HFFc6 (cell line): ENCODE measurements around the gene PDE4D. TPM values are rescaled to one million over a fixed set of nuclear protein-coding genes. Genes with fewer than 3 reads are reported as not detected.

Experiments
- DNase-seq: peaks from one replicate; pipeline ENCODE4 v3.0.0-alpha.2; 2018
- H3K27ac Mint-ChIP-seq: 2 replicates; pipeline ENCODE4 v1.8.0; 2020; ENCODE audit warnings: mild to moderate bottlenecking, mixed read lengths
- H3K27me3 Mint-ChIP-seq: 2 replicates; pipeline ENCODE4 v1.8.0; 2021; ENCODE audit warnings: mild to moderate bottlenecking, moderate library complexity, mixed read lengths; ENCODE audit not compliant: insufficient read depth
- H3K36me3 Mint-ChIP-seq: 2 replicates; pipeline ENCODE4 v1.8.0; 2021; ENCODE audit warnings: low read depth, mixed read lengths
- H3K4me1 Mint-ChIP-seq: 2 replicates; pipeline ENCODE4 v1.8.0; 2020; ENCODE audit warnings: low read depth, mixed read lengths
- H3K4me3 Mint-ChIP-seq: 2 replicates; pipeline ENCODE4 v1.8.0; 2020; ENCODE audit warnings: mild to moderate bottlenecking, moderate library complexity, mixed read lengths
- H3K9me3 Mint-ChIP-seq: 2 replicates; pipeline ENCODE4 v1.8.0; 2020; ENCODE audit warnings: mild to moderate bottlenecking, mixed read lengths
- CTCF ChIP-seq: fragments of 200-600 bp; sonication (generic); IDR thresholded peaks from 2 replicates; pipeline ENCODE4 v1.5.0; 2021; ENCODE audit warnings: antibody characterized with exemption, mild to moderate bottlenecking
- total RNA-seq, 6 experiments: library from RNA; stranded (reverse); fragmentation: NEBNext Ultra II Directional; extraction: Animal tissue kit (Norgen Biotek cat#: 25700); gene quantifications; 2 replicates in 1 of 6; 3 replicates in 5 of 6; pipeline ENCODE4 v1.2.3, GENCODE V29; 2021

Gene PDE4D
- total RNA-seq, 6 experiments from 2014 or later = 1.8 to 7.3 (median 6.2) TPM

DNA sequence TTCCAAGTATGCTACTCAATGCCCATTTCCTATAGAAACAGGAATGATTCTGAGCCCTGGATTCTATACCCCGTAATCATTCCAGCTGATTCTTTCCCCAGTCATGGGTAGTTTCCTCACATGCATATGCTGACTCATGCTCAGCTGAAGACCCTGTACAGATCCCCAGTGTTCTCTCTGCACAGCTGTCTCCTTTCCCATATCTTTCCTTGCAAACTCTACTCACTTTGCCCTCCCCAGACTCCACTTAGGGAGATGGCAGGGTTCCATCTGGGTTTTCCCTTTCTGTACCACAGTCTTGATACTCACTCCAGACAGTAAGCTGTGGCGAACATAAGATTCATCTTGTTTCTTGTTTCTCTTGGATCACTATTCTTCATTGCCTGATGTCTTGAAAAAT is 953.1 kb downstream of the PDE4D start:
- Mint-ChIP-seq H3K4me3 (no peak overlapping the region), H3K27ac (no peak overlapping the region), H3K9me3 (peaks cover 5% of the 10 kb centered on the region; the same call in 1 of the 2 replicates), H3K4me1 (no peaks in the 10 kb centered on the region), H3K27me3 (peaks cover 3% of the 10 kb centered on the region), H3K36me3 (no peaks in the 10 kb centered on the region)
- no peak for DNase-seq
- no peak for TF ChIP-seq CTCF

GRCh38 chr5:58939664-58940063 is 953.9 kb downstream of the PDE4D start:
- Mint-ChIP-seq H3K27ac (no peak overlapping the region), H3K4me1 (no peaks in the 10 kb centered on the region), H3K27me3 (peaks cover 3% of the 10 kb centered on the region), H3K9me3 (peaks cover 5% of the 10 kb centered on the region; the same call in 1 of the 2 replicates), H3K36me3 (no peaks in the 10 kb centered on the region), H3K4me3 (no peak overlapping the region)
- no peak for TF ChIP-seq CTCF
- DNase-seq = no peak

DNA sequence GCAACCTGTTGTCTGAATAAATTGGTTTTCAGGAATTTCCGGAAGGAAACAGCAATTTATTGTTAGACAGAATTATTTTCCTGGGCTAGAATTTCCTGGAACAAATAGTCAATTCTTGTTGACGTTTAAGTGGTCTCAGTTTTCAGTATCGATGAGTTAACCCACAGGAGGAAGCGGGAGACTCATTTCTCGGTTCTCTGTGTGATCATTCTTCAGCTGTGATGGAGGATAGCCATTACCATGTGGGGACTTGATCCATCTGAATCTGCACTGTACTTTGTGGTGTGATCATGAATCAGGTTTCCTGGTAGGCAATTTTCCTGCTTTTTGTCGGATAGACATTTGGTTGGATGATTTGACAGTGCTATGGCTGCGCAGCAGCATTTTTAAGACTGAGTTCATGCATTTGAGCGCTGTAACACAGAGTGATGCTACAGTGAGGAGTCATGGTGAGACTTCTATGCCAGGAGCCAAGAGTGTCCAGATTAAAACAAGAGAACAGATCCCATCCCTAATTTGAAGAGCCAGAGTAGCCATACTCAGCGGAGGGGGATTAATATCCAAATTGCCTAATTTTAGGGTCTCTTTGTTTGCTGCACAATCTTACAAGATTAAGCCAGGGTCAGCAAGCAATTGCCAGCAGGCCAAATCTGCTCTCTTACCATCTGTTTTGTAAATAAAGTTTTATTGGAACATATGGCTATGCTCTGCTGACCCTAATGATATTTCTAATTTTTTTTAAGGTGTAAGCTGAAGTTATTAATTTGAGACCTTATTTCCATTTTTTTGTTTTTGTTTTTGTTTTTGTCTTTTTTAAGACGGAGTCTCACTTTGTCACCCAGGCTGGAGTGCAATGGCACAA is 954.7 kb downstream of the PDE4D start:
- H3K27ac Mint-ChIP-seq = no peak overlapping the region
- H3K9me3 Mint-ChIP-seq = peaks cover 5% of the 10 kb centered on the region; the same call in 1 of the 2 replicates
- H3K4me3 Mint-ChIP-seq = no peak overlapping the region
- no peaks in the 10 kb centered on the region for H3K36me3 Mint-ChIP-seq
- peaks cover 3% of the 10 kb centered on the region for H3K27me3 Mint-ChIP-seq
- TF ChIP-seq CTCF = no peak
- no peaks in the 10 kb centered on the region for H3K4me1 Mint-ChIP-seq
- no peak for DNase-seq

GRCh38 chr5:58937031-58937681 is 956.4 kb downstream of the PDE4D start:
- H3K4me3 Mint-ChIP-seq = no peak overlapping the region
- H3K27ac Mint-ChIP-seq = no peak overlapping the region
- H3K4me1 Mint-ChIP-seq = no peaks in the 10 kb centered on the region
- H3K27me3 Mint-ChIP-seq = peaks cover 3% of the 10 kb centered on the region
- H3K9me3 Mint-ChIP-seq = no peaks in the 10 kb centered on the region
- DNase-seq = no peak
- no peaks in the 10 kb centered on the region for H3K36me3 Mint-ChIP-seq
- TF ChIP-seq CTCF = no peak

DNA sequence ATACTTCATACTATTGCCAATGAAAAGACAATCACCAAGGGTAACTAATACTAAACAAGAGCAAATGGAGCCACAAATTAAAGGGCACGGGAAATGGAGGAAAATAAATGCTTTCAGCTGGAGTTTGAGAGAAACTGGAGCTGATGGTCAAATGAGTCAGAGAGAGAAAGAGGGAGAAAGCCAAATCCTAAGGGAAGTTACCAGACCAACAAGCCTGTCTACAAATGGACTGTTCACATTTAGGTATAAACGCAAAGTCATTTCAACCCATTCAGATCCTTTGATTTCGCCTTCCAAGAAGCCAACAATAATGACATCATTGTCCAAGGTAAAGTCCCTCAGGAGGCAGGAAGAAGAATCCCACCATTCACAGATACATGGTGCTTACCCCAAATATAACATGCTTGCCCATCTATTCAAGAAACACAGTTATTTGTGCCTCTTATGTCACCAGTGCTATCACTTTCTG is 958.9 kb downstream of the PDE4D start:
- no peak for TF ChIP-seq CTCF
- peaks cover 5% of the 10 kb centered on the region for H3K27me3 Mint-ChIP-seq
- no peak overlapping the region for H3K4me3 Mint-ChIP-seq
- no peaks in the 10 kb centered on the region for H3K4me1 Mint-ChIP-seq
- H3K9me3 Mint-ChIP-seq = no peaks in the 10 kb centered on the region
- no peaks in the 10 kb centered on the region for H3K36me3 Mint-ChIP-seq
- no peak overlapping the region for H3K27ac Mint-ChIP-seq
- DNase-seq = no peak
